WERI-Rb-1 (cell line): ENCODE data around the gene DPEP2NB.
"Not testable (repeated sequence)": the region's sequence is repeated elsewhere in the genome, so short reads cannot be mapped to it uniquely, and the experiment has no call there.

Experiments
- DNase-seq: peaks from one replicate; pipeline ENCODE4 v3.0.0-alpha.2; 2020
- H3K27ac ChIP-seq: fragments of 250-450 bp; sonication (Bioruptor Pico); 2 replicates; pipeline ENCODE4 v1.5.1; 2020; ENCODE audit warnings: mild to moderate bottlenecking, moderate library complexity
- H3K27me3 ChIP-seq: fragments of 250-450 bp; sonication (Bioruptor Pico); 2 replicates; pipeline ENCODE4 v1.5.1; 2021; ENCODE audit warnings: mild to moderate bottlenecking, low read depth, moderate library complexity; ENCODE audit not compliant: insufficient read depth, severe bottlenecking
- H3K36me3 ChIP-seq: fragments of 250-450 bp; sonication (Bioruptor Pico); 2 replicates; pipeline ENCODE4 v1.5.1; 2020; ENCODE audit warnings: mild to moderate bottlenecking, moderate library complexity
- H3K4me3 ChIP-seq: 2 replicates; pipeline ENCODE4 v1.5.1; 2011; ENCODE audit warnings: low read depth, mild to moderate bottlenecking, control low read depth, low read length
- H3K9me3 ChIP-seq: fragments of 250-450 bp; sonication (Bioruptor Pico); 2 replicates; pipeline ENCODE4 v1.5.1; 2021; ENCODE audit warnings: mild to moderate bottlenecking, moderate library complexity; ENCODE audit not compliant: severe bottlenecking
- CTCF ChIP-seq: IDR thresholded peaks from 2 replicates; pipeline ENCODE4 v1.5.1; 2011; ENCODE audit warnings: low read depth, mild to moderate bottlenecking, control low read depth, inconsistent platforms, low read length

DPEP2NB gene

GRCh38 chr16:68037841-68038597 lies 22.3 kb upstream of the DPEP2NB start:
- no peak overlapping the region for H3K27ac ChIP-seq
- DNase-seq = no peak
- H3K27me3 ChIP-seq = no peaks in the 10 kb centered on the region
- peaks cover 11% of the 10 kb centered on the region for H3K36me3 ChIP-seq
- no peaks in the 10 kb centered on the region for H3K9me3 ChIP-seq
- H3K4me3 ChIP-seq = no peak overlapping the region
- TF ChIP-seq CTCF = no peak

DNA sequence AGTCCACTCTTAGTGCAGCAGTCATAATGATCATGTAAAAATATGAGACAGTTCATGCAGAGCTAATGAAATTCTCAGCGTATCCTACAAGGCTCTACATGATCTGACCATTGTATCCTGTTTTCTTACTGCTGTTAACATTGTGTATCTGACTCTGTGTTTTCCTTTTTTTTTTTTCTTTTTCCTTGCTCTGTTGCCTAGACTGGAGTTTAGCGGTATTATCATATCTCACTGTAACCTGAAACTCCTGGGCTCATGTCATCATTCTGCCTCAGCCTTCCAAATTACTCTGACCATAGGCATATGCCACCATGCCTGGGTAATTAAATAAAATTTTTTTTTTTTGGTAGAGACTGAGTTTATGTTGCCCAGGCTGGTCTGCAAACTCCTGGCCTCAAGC lies 19.5 kb upstream of the DPEP2NB start:
- TF ChIP-seq CTCF = no peak
- no peaks in the 10 kb centered on the region for H3K27me3 ChIP-seq
- DNase-seq = no peak
- no peak overlapping the region for H3K27ac ChIP-seq
- no peak overlapping the region for H3K4me3 ChIP-seq
- peaks cover 4% of the 10 kb centered on the region for H3K36me3 ChIP-seq
- no peaks in the 10 kb centered on the region for H3K9me3 ChIP-seq

- TF ChIP-seq CTCF = no peak
- no peaks in the 10 kb centered on the region for H3K27me3 ChIP-seq
- H3K36me3 ChIP-seq = 0 out of 2 replicates have a peak, but pooled peaks cover 9% of the 10 kb centered on the region
- DNase-seq = no peak
- H3K9me3 ChIP-seq = no peaks in the 10 kb centered on the region
- H3K27ac ChIP-seq = no peak overlapping the region
- H3K4me3 ChIP-seq = no peak overlapping the region
Observed at GRCh38 chr16:68033101-68033500, 17.4 kb upstream of the DPEP2NB start.

DNA sequence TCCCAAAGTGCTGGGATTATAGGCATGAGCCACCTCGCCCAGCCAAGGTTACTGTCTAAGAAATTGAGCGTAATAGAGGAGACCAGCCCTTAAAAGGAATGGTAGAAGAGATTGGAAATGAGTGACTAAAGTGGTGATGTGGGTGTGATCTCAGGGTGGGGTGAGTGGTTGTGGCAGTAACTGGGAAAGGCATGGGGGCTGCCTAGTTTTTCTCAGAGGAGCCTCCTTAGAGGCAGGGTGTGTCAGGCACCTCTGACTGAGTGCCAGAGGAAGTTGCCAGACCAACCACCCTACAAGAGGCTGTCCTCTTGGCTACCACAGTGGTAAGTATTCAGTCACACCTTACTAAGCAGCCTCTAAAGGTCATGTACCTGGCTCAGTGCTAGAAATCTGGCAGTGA lies 16.2 kb upstream of the DPEP2NB start:
- Histone ChIP-seq H3K9me3 (no peaks in the 10 kb centered on the region), H3K27ac (peak overlapping the region; percentile 35), H3K36me3 (peaks cover 20% of the 10 kb centered on the region), H3K27me3 (no peaks in the 10 kb centered on the region), H3K4me3 (no peak overlapping the region)
- DNase-seq = no peak
- no peak for TF ChIP-seq CTCF

GRCh38 chr16:68030108-68030507 lies 14.4 kb upstream of the DPEP2NB start:
- H3K9me3 ChIP-seq, H3K4me3 ChIP-seq, DNase-seq, H3K27ac ChIP-seq, H3K27me3 ChIP-seq: not testable (repeated sequence)
- peaks cover 32% of the 10 kb centered on the region for H3K36me3 ChIP-seq

- H3K36me3 ChIP-seq = peaks cover 32% of the 10 kb centered on the region
- no peak overlapping the region for H3K4me3 ChIP-seq
- no peaks in the 10 kb centered on the region for H3K27me3 ChIP-seq
- TF ChIP-seq CTCF = no peak
- H3K27ac ChIP-seq = no peak overlapping the region
- DNase-seq = no peak
- no peaks in the 10 kb centered on the region for H3K9me3 ChIP-seq
Observed at GRCh38 chr16:68028996-68029395, 13.3 kb upstream of the DPEP2NB start.
